ENCODE measurements around the gene IFIT3. TPM values are rescaled to one million over a fixed set of nuclear protein-coding genes. Genes with fewer than 3 reads are reported as not detected.

IFIT3 gene
- total RNA-seq, 1 donor from 2014 or later: 7.4 TPM

DNA sequence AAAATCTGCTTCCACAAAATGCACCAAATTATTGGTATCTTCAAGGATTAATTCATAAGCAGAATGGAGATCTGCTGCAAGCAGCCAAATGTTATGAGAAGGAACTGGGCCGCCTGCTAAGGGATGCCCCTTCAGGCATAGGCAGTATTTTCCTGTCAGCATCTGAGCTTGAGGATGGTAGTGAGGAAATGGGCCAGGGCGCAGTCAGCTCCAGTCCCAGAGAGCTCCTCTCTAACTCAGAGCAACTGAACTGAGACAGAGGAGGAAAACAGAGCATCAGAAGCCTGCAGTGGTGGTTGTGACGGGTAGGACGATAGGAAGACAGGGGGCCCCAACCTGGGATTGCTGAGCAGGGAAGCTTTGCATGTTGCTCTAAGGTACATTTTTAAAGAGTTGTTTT lies 12.1 kb downstream of the IFIT3 start:
- TF ChIP-seq, protein P1, sequence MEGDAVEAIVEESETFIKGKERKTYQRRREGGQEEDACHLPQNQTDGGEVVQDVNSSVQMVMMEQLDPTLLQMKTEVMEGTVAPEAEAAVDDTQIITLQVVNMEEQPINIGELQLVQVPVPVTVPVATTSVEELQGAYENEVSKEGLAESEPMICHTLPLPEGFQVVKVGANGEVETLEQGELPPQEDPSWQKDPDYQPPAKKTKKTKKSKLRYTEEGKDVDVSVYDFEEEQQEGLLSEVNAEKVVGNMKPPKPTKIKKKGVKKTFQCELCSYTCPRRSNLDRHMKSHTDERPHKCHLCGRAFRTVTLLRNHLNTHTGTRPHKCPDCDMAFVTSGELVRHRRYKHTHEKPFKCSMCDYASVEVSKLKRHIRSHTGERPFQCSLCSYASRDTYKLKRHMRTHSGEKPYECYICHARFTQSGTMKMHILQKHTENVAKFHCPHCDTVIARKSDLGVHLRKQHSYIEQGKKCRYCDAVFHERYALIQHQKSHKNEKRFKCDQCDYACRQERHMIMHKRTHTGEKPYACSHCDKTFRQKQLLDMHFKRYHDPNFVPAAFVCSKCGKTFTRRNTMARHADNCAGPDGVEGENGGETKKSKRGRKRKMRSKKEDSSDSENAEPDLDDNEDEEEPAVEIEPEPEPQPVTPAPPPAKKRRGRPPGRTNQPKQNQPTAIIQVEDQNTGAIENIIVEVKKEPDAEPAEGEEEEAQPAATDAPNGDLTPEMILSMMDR (IDR thresholded peaks at IDR 0.05): no peak
- H3K4me1 Mint-ChIP-seq (ENCODE audit: low read depth): peaks cover 9% of the 10 kb centered on the region
- H3K27ac Mint-ChIP-seq (ENCODE audit: unreplicated experiment): no peak overlapping the region
- DNase-seq (ENCODE audit: low spot score): no peak
- peaks cover 6% of the 10 kb centered on the region for H3K36me3 Mint-ChIP-seq (ENCODE audit: low read depth)
- H3K27me3 Mint-ChIP-seq (ENCODE audit: low read depth): no peaks in the 10 kb centered on the region
- H3K4me3 Mint-ChIP-seq (ENCODE audit: unreplicated experiment): no peak overlapping the region
- no peaks in the 10 kb centered on the region for H3K9me3 Mint-ChIP-seq (ENCODE audit: low read depth)

DNA sequence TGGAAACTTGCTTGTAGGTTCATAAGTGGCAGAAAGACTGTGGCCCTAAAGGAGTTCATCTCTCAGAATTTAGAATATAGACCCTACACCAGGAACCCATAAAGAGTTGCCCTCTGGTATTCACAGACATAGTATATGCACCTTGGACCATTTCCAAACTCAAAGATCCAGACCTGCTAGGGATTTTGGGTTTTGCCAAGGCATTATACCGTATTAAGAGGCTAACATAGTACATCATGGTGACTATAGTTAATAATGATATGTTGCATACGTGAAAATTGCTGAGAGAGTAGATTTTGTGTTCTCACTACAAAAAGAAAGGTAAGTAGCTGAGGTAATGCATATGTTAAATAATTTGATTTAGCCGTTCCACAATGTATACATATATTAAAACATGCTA lies 13.9 kb downstream of the IFIT3 start:
- DNase-seq (ENCODE audit: low spot score): no peak
- peaks cover 13% of the 10 kb centered on the region for H3K4me1 Mint-ChIP-seq (ENCODE audit: low read depth)
- TF ChIP-seq, protein P1 (IDR thresholded peaks at IDR 0.05): no peak
- peaks cover 6% of the 10 kb centered on the region for H3K36me3 Mint-ChIP-seq (ENCODE audit: low read depth)
- no peak overlapping the region for H3K27ac Mint-ChIP-seq (ENCODE audit: unreplicated experiment)
- no peaks in the 10 kb centered on the region for H3K9me3 Mint-ChIP-seq (ENCODE audit: low read depth)
- H3K27me3 Mint-ChIP-seq (ENCODE audit: low read depth): no peaks in the 10 kb centered on the region
- no peak overlapping the region for H3K4me3 Mint-ChIP-seq (ENCODE audit: unreplicated experiment)

DNA sequence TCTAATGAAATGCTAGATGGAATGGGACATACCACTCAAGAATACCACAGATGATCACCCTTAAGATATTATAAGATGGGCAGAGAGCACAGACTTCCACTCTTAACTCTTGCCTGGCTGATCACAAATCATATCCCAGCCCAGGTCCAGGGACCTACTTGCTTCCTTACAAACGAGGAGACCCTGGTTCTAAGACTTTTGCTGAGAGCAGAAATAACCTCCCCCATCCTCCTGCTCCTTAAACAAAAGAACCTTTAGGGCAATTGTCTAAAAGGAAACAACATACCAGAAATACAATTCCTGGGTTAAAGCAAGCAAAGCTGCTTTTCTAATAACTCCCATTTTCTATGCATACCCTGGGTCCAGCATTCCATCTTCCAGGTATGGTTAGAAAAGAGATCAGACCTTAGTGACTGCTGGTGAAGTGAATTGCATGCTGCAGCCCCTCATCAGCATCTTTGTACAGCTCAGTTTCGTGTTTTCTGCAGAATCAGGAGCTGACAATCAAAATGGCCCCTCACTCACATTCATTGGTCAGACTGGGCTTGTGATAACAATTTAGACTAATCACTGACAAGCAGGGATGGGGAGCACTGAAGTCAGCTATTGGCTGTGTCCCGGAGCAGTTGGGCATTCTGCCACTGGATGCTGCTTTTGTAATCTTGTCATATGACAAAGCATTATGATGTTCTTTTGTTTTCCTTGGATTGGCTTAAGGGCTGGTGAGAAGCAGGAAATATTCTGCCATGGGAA lies 14.6 kb downstream of the IFIT3 start:
- no peaks in the 10 kb centered on the region for H3K9me3 Mint-ChIP-seq (ENCODE audit: low read depth)
- H3K36me3 Mint-ChIP-seq (ENCODE audit: low read depth): peaks cover 6% of the 10 kb centered on the region
- H3K27me3 Mint-ChIP-seq (ENCODE audit: low read depth): no peaks in the 10 kb centered on the region
- DNase-seq (ENCODE audit: low spot score): no peak
- TF ChIP-seq, protein P1 (IDR thresholded peaks at IDR 0.05): no peak
- no peak overlapping the region for H3K27ac Mint-ChIP-seq (ENCODE audit: unreplicated experiment)
- peaks cover 13% of the 10 kb centered on the region for H3K4me1 Mint-ChIP-seq (ENCODE audit: low read depth)
- H3K4me3 Mint-ChIP-seq (ENCODE audit: unreplicated experiment): no peak overlapping the region

DNA sequence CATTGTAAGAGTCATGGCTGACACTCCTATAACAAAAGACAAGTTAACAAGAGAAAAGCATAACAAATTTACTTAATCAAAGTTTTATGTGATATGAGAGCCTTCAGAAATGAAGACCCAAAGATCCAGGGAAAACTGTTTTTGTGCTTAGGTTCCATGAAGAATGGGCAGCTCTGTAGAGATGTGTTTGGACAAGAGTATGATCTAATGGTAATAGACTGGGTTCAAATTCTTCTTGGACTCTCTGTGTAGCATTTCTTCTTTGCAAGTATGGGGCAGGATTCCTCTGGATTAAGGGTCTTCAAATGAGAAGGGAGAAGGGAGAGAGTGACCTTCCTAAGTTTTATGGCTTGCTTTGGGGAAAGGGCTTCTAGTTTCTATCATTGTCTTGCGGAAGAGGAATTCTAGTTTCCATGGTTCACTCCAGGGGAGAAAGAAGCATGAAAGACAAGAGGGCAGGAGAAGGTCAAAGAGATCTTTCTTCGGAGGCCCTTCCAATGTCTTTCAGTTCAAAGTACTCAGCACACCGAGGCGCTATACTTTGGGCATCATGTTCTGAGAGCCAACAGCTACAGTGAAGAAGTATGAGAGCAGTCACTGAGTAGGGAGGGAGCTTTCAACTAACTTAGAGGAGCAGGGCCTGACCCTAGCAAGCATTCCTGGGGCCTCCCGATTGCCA lies 15.4 kb downstream of the IFIT3 start:
- peaks cover 19% of the 10 kb centered on the region for H3K4me1 Mint-ChIP-seq (ENCODE audit: low read depth)
- no peaks in the 10 kb centered on the region for H3K9me3 Mint-ChIP-seq (ENCODE audit: low read depth)
- no peak overlapping the region for H3K4me3 Mint-ChIP-seq (ENCODE audit: unreplicated experiment)
- H3K27me3 Mint-ChIP-seq (ENCODE audit: low read depth): no peaks in the 10 kb centered on the region
- TF ChIP-seq, protein P1 (IDR thresholded peaks at IDR 0.05): no peak
- DNase-seq (ENCODE audit: low spot score): no peak
- H3K27ac Mint-ChIP-seq (ENCODE audit: unreplicated experiment): peak overlapping the region; percentile 3
- H3K36me3 Mint-ChIP-seq (ENCODE audit: low read depth): peaks cover 6% of the 10 kb centered on the region

DNA sequence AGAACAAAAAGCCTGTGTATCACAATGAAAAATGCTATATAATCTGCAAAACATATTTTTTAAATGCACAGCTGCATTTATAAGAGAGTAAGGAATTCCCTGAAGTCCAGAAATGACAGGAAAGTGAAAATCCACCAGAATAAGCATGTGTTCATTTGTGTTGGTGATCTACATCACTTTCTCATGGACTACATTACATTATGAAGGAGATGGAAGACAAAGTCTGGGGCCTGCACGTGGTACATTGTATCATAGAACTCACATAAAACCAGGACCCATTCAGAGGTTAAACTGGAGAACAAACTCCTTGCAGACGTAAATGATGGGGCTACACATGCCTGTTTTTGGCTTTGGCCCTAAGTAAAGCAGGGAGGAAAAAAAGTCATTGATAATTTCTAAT lies 16.4 kb downstream of the IFIT3 start:
- Mint-ChIP-seq H3K27me3 (ENCODE audit: low read depth) (no peaks in the 10 kb centered on the region), H3K4me3 (ENCODE audit: unreplicated experiment) (no peak overlapping the region), H3K9me3 (ENCODE audit: low read depth) (no peaks in the 10 kb centered on the region), H3K36me3 (ENCODE audit: low read depth) (peaks cover 1% of the 10 kb centered on the region), H3K4me1 (ENCODE audit: low read depth) (peaks cover 26% of the 10 kb centered on the region), H3K27ac (ENCODE audit: unreplicated experiment) (no peak overlapping the region)
- TF ChIP-seq, protein P1 (IDR thresholded peaks at IDR 0.05): no peak
- DNase-seq (ENCODE audit: low spot score): no peak

Data from chondrocyte (in vitro differentiated cells).